ENCODE data around the gene RNU6-1.

GRCh38 chr15:67803299-67803698 is 36.5 kb downstream of the RNU6-1 start:
- TF ChIP-seq ZNF747 (tag by site-specific recombination; IDR thresholded peaks at IDR 0.05): no peak
- TF ChIP-seq, protein P1, sequence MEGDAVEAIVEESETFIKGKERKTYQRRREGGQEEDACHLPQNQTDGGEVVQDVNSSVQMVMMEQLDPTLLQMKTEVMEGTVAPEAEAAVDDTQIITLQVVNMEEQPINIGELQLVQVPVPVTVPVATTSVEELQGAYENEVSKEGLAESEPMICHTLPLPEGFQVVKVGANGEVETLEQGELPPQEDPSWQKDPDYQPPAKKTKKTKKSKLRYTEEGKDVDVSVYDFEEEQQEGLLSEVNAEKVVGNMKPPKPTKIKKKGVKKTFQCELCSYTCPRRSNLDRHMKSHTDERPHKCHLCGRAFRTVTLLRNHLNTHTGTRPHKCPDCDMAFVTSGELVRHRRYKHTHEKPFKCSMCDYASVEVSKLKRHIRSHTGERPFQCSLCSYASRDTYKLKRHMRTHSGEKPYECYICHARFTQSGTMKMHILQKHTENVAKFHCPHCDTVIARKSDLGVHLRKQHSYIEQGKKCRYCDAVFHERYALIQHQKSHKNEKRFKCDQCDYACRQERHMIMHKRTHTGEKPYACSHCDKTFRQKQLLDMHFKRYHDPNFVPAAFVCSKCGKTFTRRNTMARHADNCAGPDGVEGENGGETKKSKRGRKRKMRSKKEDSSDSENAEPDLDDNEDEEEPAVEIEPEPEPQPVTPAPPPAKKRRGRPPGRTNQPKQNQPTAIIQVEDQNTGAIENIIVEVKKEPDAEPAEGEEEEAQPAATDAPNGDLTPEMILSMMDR (tag by site-specific recombination; IDR thresholded peaks at IDR 0.05): no peak
- TF ChIP-seq, protein P2, sequence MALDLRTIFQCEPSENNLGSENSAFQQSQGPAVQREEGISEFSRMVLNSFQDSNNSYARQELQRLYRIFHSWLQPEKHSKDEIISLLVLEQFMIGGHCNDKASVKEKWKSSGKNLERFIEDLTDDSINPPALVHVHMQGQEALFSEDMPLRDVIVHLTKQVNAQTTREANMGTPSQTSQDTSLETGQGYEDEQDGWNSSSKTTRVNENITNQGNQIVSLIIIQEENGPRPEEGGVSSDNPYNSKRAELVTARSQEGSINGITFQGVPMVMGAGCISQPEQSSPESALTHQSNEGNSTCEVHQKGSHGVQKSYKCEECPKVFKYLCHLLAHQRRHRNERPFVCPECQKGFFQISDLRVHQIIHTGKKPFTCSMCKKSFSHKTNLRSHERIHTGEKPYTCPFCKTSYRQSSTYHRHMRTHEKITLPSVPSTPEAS (tag by site-specific recombination; IDR thresholded peaks at IDR 0.05): no peak

Measured in HEK293 (cell line).